ENCODE measurements around the gene ENPEP. TPM values are rescaled to one million over a fixed set of nuclear protein-coding genes. Genes with fewer than 3 reads are reported as not detected.

The ENPEP gene
- total and polyA plus RNA-seq, 4 donors, result 4.5 to 41.5 (median 25.5) TPM

DNA sequence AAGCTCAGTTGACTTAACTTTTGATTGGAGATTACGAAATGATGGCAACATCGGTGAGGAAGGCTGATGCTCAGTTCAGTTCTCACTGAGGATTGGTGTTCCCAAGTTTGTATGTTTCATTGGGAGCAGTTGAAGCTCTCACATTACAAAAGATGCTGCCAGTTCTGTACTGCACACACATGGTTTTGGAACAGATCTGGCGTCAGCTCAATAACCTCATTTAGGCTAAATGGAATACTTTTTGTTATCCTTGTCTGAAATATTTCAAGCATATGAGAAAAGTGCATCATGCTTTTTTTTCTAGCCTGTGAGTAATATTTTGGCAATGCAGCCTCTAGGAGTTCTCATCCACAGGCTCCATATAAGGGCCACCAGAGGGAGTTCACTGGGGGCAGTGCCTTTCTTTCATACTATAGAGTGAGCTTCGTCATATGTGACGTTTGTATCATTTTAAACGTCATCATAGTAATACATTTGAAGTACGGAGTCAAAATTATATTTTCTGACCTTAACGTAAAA is 4.1 kb downstream of the ENPEP start:
- Histone ChIP-seq H3K9ac (ENCODE audit: low read depth in 1 of 2, low read length in 2 of 2) (no peak overlapping the region), H3K4me1 (ENCODE audit: control insufficient read depth in 4 of 4, insufficient read depth in 4 of 4, low read length in 3 of 4) (peaks cover 2 to 42% (median 24%) of the 10 kb centered on the region in 4 donors), H3K27me3 (ENCODE audit: control insufficient read depth in 4 of 4, insufficient read depth in 4 of 4, low read length in 3 of 4) (no peaks in the 10 kb centered on the region), H3K9me3 (ENCODE audit: control insufficient read depth in 4 of 4, low read length in 3 of 4) (no peaks in the 10 kb centered on the region), H3K4me3 (ENCODE audit: low read depth in 1 of 3, low read length in 3 of 3) (no peak overlapping the region), H3K27ac (ENCODE audit: low read depth in 1 of 2, low read length in 2 of 2) (no peak overlapping the region), H3K36me3 (ENCODE audit: control insufficient read depth in 4 of 4, insufficient read depth in 3 of 4, low read depth in 1 of 4, low read length in 3 of 4) (no peaks in the 10 kb centered on the region)
- no peak for DNase-seq (ENCODE audit: low spot score)
- peak in 1 of 2 donors; percentile 18 for TF ChIP-seq JUND (IDR thresholded peaks at IDR 0.05)
- TF ChIP-seq, protein P1, sequence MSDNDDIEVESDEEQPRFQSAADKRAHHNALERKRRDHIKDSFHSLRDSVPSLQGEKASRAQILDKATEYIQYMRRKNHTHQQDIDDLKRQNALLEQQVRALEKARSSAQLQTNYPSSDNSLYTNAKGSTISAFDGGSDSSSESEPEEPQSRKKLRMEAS (IDR thresholded peaks at IDR 0.05), result peak; percentile 36
- TF ChIP-seq RAD21 (IDR thresholded peaks at IDR 0.05), result peak in 1 of 2 donors; percentile 6
- TF ChIP-seq, protein P2, sequence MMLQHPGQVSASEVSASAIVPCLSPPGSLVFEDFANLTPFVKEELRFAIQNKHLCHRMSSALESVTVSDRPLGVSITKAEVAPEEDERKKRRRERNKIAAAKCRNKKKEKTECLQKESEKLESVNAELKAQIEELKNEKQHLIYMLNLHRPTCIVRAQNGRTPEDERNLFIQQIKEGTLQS (IDR thresholded peaks at IDR 0.05), result no peak
- TF ChIP-seq ZBTB33 (IDR thresholded peaks at IDR 0.05), result no peak
- TF ChIP-seq CTCF (IDR thresholded peaks at IDR 0.05; ENCODE audit: low read depth, low read length, missing input control), result peak; percentile 18
- TF ChIP-seq RXRA (IDR thresholded peaks at IDR 0.05), result peak in 1 of 2 donors; percentile 21
- no peak for TF ChIP-seq TAF1 (conservative IDR thresholded peaks at IDR 0.05)
- TF ChIP-seq YY1 (IDR thresholded peaks at IDR 0.05), result peak; percentile 16
- TF ChIP-seq SP1 (IDR thresholded peaks at IDR 0.05), result no peak
- TF ChIP-seq REST (IDR thresholded peaks at IDR 0.05), result no peak
- no peak for TF ChIP-seq HNF4G (IDR thresholded peaks at IDR 0.05)
- TF ChIP-seq EGR1 (IDR thresholded peaks at IDR 0.05; ENCODE audit: low read depth in 2 of 2), result no peak
- TF ChIP-seq FOXA1 (IDR thresholded peaks at IDR 0.05), result no peak
- TF ChIP-seq GABPA (IDR thresholded peaks at IDR 0.05 in 1 of 2, conservative IDR thresholded peaks at IDR 0.05 in 1 of 2), result no peak
- TF ChIP-seq NR2F2 (IDR thresholded peaks at IDR 0.05), result no peak
- TF ChIP-seq FOXA2 (IDR thresholded peaks at IDR 0.05), result no peak
- 64% methylated on average over 8 of the region's 8 CpGs for WGBS
